B cell (primary cell): ENCODE data around the gene PDE6B. TPM values are rescaled to one million over a fixed set of nuclear protein-coding genes. Genes with fewer than 3 reads are reported as not detected.

Experiments
- ATAC-seq: fragments of 200-7000 bp; cut with Tn5 transposase; one replicate; pipeline ENCODE4 v1.10.0; 2021; ENCODE audit warnings: low read depth, mild to moderate bottlenecking, moderate number of reproducible peaks, moderate library complexity
- CTCF ChIA-PET: fragments of 350-600 bp; sonication (Branson Sonifier 250); formaldehyde crosslinking; loops from one replicate; lab custom pipeline; 2021; ENCODE audit warnings: antibody characterized with exemption, inconsistent platforms; lab: Charles Lee
- POLR2A ChIA-PET: fragments of 350-600 bp; sonication (Branson Sonifier 250); formaldehyde crosslinking; loops from one replicate; lab custom pipeline; 2021; ENCODE audit warnings: antibody characterized with exemption; lab: Charles Lee
- DNase-seq: peaks from one replicate; pipeline ENCODE4 v3.0.0; 2013
- H2AFZ ChIP-seq: 2 replicates; pipeline ENCODE4 v1.6.1; 2012; ENCODE audit warnings: mild to moderate bottlenecking, low read depth, low read length; ENCODE audit not compliant: insufficient read depth, poor library complexity, severe bottlenecking
- H3K27ac ChIP-seq, 2 donors: 1 replicate in 1 of 2; 2 replicates in 1 of 2; pipeline ENCODE4 v1.5.1; 2012 to 2013; ENCODE audit warnings: low read length in 2 of 2, mild to moderate bottlenecking in 2 of 2, moderate library complexity in 1 of 2
- H3K27me3 ChIP-seq, 4 experiments: fragments of 200-600 bp in 1 of 4; sonication (generic) in 1 of 4; replicated peaks in 1 of 4; 1 replicate in 2 of 4; 2 replicates in 2 of 4; pipeline versions ENCODE4 v1.6.1 to v1.7.0; 2013 to 2016; ENCODE audit warnings: low read length in 3 of 4, mild to moderate bottlenecking in 2 of 4, mixed read lengths in 1 of 4, moderate library complexity in 1 of 4; ENCODE audit not compliant: insufficient read depth in 4 of 4, control insufficient read depth in 3 of 4; ENCODE audit errors: control extremely low read depth in 1 of 4
- H3K36me3 ChIP-seq, 2 experiments: replicated peaks in 1 of 2; 1 replicate in 1 of 2; 2 replicates in 1 of 2; pipeline versions ENCODE4 v1.6.1 to v1.7.1; 2013; ENCODE audit warnings: low read length in 1 of 2; ENCODE audit not compliant: insufficient read depth in 2 of 2, control insufficient read depth in 1 of 2; ENCODE audit errors: control extremely low read depth in 1 of 2, extremely low read depth in 1 of 2
- H3K4me1 ChIP-seq, 2 donors: fragments of 200-600 bp in 1 of 2; sonication (generic) in 1 of 2; 1 replicate in 1 of 2; 2 replicates in 1 of 2; pipeline versions ENCODE4 v1.5.1 to v1.6.1; 2013 to 2017; ENCODE audit warnings: low read length in 2 of 2; ENCODE audit not compliant: control insufficient read depth in 2 of 2, insufficient read depth in 2 of 2
- H3K4me2 ChIP-seq: replicated peaks from 2 replicates; pipeline ENCODE3; 2012; ENCODE audit warnings: mild to moderate bottlenecking, low read depth, low read length; ENCODE audit not compliant: poor library complexity, severe bottlenecking
- H3K4me3 ChIP-seq, 5 experiments: fragments of 200-600 bp in 1 of 5; sonication (generic) in 1 of 5; 1 replicate in 3 of 5; 2 replicates in 2 of 5; pipeline versions ENCODE4 v1.5.1 to v1.7.0; 2011 to 2016; ENCODE audit warnings: low read length in 4 of 5, mild to moderate bottlenecking in 4 of 5, low read depth in 2 of 5, control low read depth in 1 of 5, moderate library complexity in 1 of 5; ENCODE audit not compliant: insufficient read depth in 1 of 5; ENCODE audit errors: control extremely low read depth in 1 of 5, extremely low read depth in 1 of 5
- H3K79me2 ChIP-seq: fragments of 200-600 bp; sonication (generic); one replicate; pipeline ENCODE4 v1.6.0; 2016; ENCODE audit warnings: low read length; ENCODE audit not compliant: control insufficient read depth, insufficient read depth
- H3K9ac ChIP-seq: fragments of 200-600 bp; sonication (generic); 2 replicates; pipeline ENCODE4 v1.6.1; 2017; ENCODE audit warnings: mild to moderate bottlenecking, low read length, moderate library complexity
- H3K9me3 ChIP-seq, 3 donors: one replicate each; pipeline versions ENCODE4 v1.6.1 to v1.7.1; 2013; ENCODE audit warnings: low read length in 2 of 3; ENCODE audit not compliant: control insufficient read depth in 2 of 3, insufficient read depth in 1 of 3; ENCODE audit errors: control extremely low read depth in 1 of 3
- H4K20me1 ChIP-seq: 2 replicates; pipeline ENCODE4 v1.6.0; 2012; ENCODE audit warnings: mild to moderate bottlenecking, low read length; ENCODE audit not compliant: insufficient read depth, control insufficient read depth, poor library complexity, severe bottlenecking
- H3K27ac Mint-ChIP-seq: one replicate; pipeline ENCODE4 v1.8.0; 2021; ENCODE audit warnings: mixed read lengths
- H3K27me3 Mint-ChIP-seq: one replicate; pipeline ENCODE4 v1.8.0; 2021; ENCODE audit warnings: mixed read lengths
- H3K4me1 Mint-ChIP-seq: one replicate; pipeline ENCODE4 v1.8.0; 2021; ENCODE audit warnings: mixed read lengths
- H3K4me3 Mint-ChIP-seq: one replicate; pipeline ENCODE4 v1.8.0; 2021; ENCODE audit warnings: mixed read lengths
- H3K9me3 Mint-ChIP-seq: one replicate; pipeline ENCODE4 v1.8.0; 2022; ENCODE audit warnings: mixed read lengths; ENCODE audit not compliant: insufficient read depth
- CTCF ChIP-seq: fragments of 200-600 bp; IDR thresholded peaks from one replicate; pipeline ENCODE4 v1.8.0; 2022; ENCODE audit warnings: antibody characterized with exemption, mild to moderate bottlenecking
- EZH2 ChIP-seq: IDR thresholded peaks from 2 replicates; pipeline ENCODE4 v1.6.1; 2012; ENCODE audit warnings: borderline replicate concordance, low read depth, mild to moderate bottlenecking, moderate library complexity, low read length; ENCODE audit not compliant: insufficient read depth, poor library complexity, severe bottlenecking
- WGBS: methylation state at CpG from one replicate; pipeline ENCODE4 v1.1.5; 2013; ENCODE audit warnings: missing lambda C conversion rate; ENCODE audit not compliant: insufficient coverage; 5-methylcytosine and 5-hydroxymethylcytosine counted together
- intact Hi-C: fragments of 100-400 bp; cut with micrococcal nuclease; formaldehyde crosslinking; loops from one replicate; pipeline ENCODE4 v1.10.0; 2022
- polyA plus RNA-seq: library from polyadenylated mRNA; depleted of rRNA; stranded (reverse); fragments of >200 nt; gene quantifications from 2 replicates; pipeline ENCODE4 v1.2.3, GENCODE V29; 2012
- total RNA-seq, 2 donors: library from RNA; stranded (reverse); fragments of 120-200 nt in 1 of 2; gene quantifications; 1 replicate in 1 of 2; 2 replicates in 1 of 2; pipeline versions ENCODE4 v1.2.3 to v1.2.4, GENCODE V29; 2013 to 2022

PDE6B gene
- total and polyA plus RNA-seq, 2 donors (not counting 1 experiment from before 2014, with no cell fraction given) = 20.0 to 25.2 TPM

DNA sequence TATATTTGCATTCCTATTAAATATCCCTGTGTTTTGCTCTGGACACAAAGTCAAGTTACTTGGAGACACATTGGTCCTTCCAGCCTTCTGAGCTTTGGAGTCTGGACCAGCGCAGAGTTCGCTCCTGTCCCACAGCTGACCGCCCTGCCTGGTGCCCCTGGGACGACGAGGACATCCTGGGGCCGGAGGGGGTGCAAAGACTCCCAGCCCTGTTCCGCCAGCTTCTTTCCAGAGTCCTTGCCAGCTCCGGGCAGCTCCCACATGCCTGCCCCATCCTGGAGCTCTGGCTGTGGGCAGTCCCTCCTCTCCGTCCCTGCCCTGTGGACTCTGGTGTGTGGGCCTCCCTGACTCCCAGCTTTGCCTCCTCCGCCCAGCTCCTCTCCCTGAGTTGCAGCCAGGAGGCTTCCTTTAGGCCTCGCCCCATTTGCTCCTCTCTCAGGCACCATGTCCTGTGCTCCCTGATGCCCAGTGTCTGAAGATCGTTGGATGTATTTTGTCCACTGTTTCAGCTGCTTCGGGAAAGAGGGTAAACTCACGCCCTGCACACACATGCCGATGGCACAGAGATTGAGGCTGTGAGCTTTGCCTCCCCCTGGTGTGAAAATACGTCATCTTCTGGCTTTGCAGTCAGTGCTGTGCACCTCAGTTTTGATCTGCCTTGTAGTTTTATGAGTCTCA lies 75.4 kb downstream of the PDE6B start:
- Histone ChIP-seq H3K4me1 (peaks cover 21 to 28% of the 10 kb centered on the region in 2 donors), H3K9me3 (no peaks in the 10 kb centered on the region), H3K4me2 (no peak overlapping the region), H3K4me3 (no peak overlapping the region), H3K27me3 (no peaks in the 10 kb centered on the region), H2AFZ (no peak overlapping the region), H3K27ac (no peak overlapping the region), H3K79me2 (peaks cover 9% of the 10 kb centered on the region), H3K9ac (no peak overlapping the region), H4K20me1 (no peaks in the 10 kb centered on the region), H3K36me3 (no peaks in the 10 kb centered on the region)
- POLR2A ChIA-PET = no interaction called here
- DNase-seq = no peak
- peaks cover 25% of the 10 kb centered on the region for H3K4me1 Mint-ChIP-seq
- ATAC-seq = no peak
- intact Hi-C loops = loop anchor here (10.0 kb wide), 1 partner anchor 234 kb away; the partner anchor contains the start of genes GAK and TMEM175
- H3K27me3 Mint-ChIP-seq = no peaks in the 10 kb centered on the region
- H3K4me3 Mint-ChIP-seq = peak overlapping the region; percentile 27
- 99% methylated on average over 15 of the region's 16 CpGs for WGBS
- CTCF ChIA-PET = interaction anchor here (3.1 kb wide), 1 partner anchor 17 kb away, joined by 13 read pairs; no protein-coding TSS in a partner anchor
- H3K9me3 Mint-ChIP-seq = no peaks in the 10 kb centered on the region
- TF ChIP-seq CTCF (no peak), EZH2 (no peak)
- peak overlapping the region; percentile 80 for H3K27ac Mint-ChIP-seq

DNA sequence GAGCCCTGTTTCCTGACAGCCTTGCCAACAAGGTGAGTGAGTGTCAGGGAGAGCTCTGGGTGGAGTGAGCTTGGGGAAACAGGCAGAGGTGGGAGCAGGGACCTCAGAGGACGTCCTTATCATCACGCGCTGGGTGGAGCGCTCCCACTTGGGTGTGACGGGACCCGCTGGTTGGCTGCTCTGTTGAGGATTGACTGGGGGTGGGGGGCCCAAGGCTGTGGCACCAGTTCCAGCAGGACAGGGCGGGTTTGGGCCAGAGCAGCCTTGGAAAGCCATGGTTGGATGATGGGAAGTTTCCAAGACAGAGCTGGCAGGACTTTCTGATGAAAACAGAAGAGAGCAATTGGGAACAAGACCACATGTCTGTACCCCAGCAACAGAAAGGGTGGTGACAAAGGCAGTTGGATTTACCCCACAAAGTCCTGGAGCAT lies 77.3 kb downstream of the PDE6B start:
- H3K9ac ChIP-seq = no peak overlapping the region
- H3K27me3 ChIP-seq = no peaks in the 10 kb centered on the region
- intact Hi-C loops = loop anchor here (10.0 kb wide), 1 partner anchor 232 kb away; the partner anchor contains the start of genes GAK and TMEM175
- no peak overlapping the region for H2AFZ ChIP-seq
- no peak overlapping the region for H3K4me2 ChIP-seq
- no peaks in the 10 kb centered on the region for H3K9me3 Mint-ChIP-seq
- DNase-seq = no peak
- no peak overlapping the region for H3K4me3 Mint-ChIP-seq
- no peak overlapping the region for H3K4me3 ChIP-seq
- peaks cover 29 to 42% of the 10 kb centered on the region in 2 donors for H3K4me1 ChIP-seq
- no peaks in the 10 kb centered on the region for H3K9me3 ChIP-seq
- H4K20me1 ChIP-seq = peaks cover 8% of the 10 kb centered on the region
- no peak for ATAC-seq
- H3K27ac ChIP-seq = no peak overlapping the region
- no peaks in the 10 kb centered on the region for H3K27me3 Mint-ChIP-seq
- ChIA-PET CTCF (no interaction called here), POLR2A (interaction anchor here (0.7 kb wide), 1 partner anchor 878 kb away, joined by 9 read pairs; no protein-coding TSS in a partner anchor)
- peaks cover 27% of the 10 kb centered on the region for H3K79me2 ChIP-seq
- 94% methylated on average over 5 of the region's 7 CpGs for WGBS
- TF ChIP-seq EZH2 (no peak), CTCF (no peak)
- peaks cover 27% of the 10 kb centered on the region for H3K4me1 Mint-ChIP-seq
- H3K27ac Mint-ChIP-seq = peak overlapping the region; percentile 6
- H3K36me3 ChIP-seq = no peaks in the 10 kb centered on the region
